Hepatocyte (in vitro differentiated cells): ENCODE measurements around the gene ABHD12B. TPM values are rescaled to one million over a fixed set of nuclear protein-coding genes. Genes with fewer than 3 reads are reported as not detected.

ENCODE experiments used
- DNase-seq: peaks from one replicate; pipeline ENCODE4 v3.0.0-alpha.2; 2016; ENCODE audit warnings: low spot score
- H2AFZ ChIP-seq: fragments of 200-600 bp; sonication (generic); 2 replicates; pipeline ENCODE4 v1.6.0; 2016; ENCODE audit warnings: antibody characterized with exemption, mild to moderate bottlenecking
- H3K27ac ChIP-seq: fragments of 200-600 bp; sonication (generic); 2 replicates; pipeline ENCODE4 v1.5.1; 2016; ENCODE audit warnings: mild to moderate bottlenecking
- H3K27me3 ChIP-seq: fragments of 200-600 bp; sonication (generic); 2 replicates; pipeline ENCODE4 v1.6.1; 2016
- H3K36me3 ChIP-seq: fragments of 200-600 bp; sonication (generic); replicated peaks from 2 replicates; pipeline ENCODE4 v1.5.1; 2016; ENCODE audit warnings: low read depth; ENCODE audit not compliant: insufficient read depth
- H3K4me1 ChIP-seq: fragments of 200-600 bp; sonication (generic); 2 replicates; pipeline ENCODE4 v1.5.1; 2016; ENCODE audit warnings: mild to moderate bottlenecking, moderate library complexity; ENCODE audit not compliant: insufficient read depth
- H3K4me2 ChIP-seq: fragments of 200-600 bp; sonication (generic); 2 replicates; pipeline ENCODE4 v1.6.0; 2016
- H3K4me3 ChIP-seq: fragments of 200-600 bp; sonication (generic); 2 replicates; pipeline ENCODE4 v1.5.1; 2016; ENCODE audit warnings: mild to moderate bottlenecking
- H3K79me2 ChIP-seq: fragments of 200-600 bp; sonication (generic); 2 replicates; pipeline ENCODE4 v1.6.0; 2017; ENCODE audit warnings: mild to moderate bottlenecking
- H3K9me2 ChIP-seq: fragments of 200-600 bp; sonication (generic); replicated peaks from 2 replicates; pipeline ENCODE4 v1.6.0; 2017; ENCODE audit warnings: mild to moderate bottlenecking; ENCODE audit not compliant: insufficient read depth
- H3K9me3 ChIP-seq: fragments of 200-600 bp; sonication (generic); 2 replicates; pipeline ENCODE4 v1.5.1; 2016; ENCODE audit warnings: low read depth, mild to moderate bottlenecking
- H4K20me1 ChIP-seq: fragments of 200-600 bp; sonication (generic); 2 replicates; pipeline ENCODE4 v1.6.0; 2016; ENCODE audit warnings: mild to moderate bottlenecking; ENCODE audit not compliant: insufficient read depth, poor library complexity, severe bottlenecking
- EZH2 ChIP-seq: fragments of 200-600 bp; sonication (generic); IDR thresholded peaks from 2 replicates; pipeline ENCODE4 v1.6.1; 2016; ENCODE audit warnings: antibody characterized with exemption, mild to moderate bottlenecking, borderline replicate concordance
- EZH2phosphoT487 ChIP-seq: fragments of 200-600 bp; sonication (generic); IDR thresholded peaks from one replicate; pipeline ENCODE4 v1.6.1; 2018; ENCODE audit warnings: antibody characterized with exemption, mild to moderate bottlenecking, low read depth, moderate library complexity; ENCODE audit not compliant: unreplicated experiment, severe bottlenecking
- WGBS: methylation state at CpG from one replicate; pipeline ENCODE4 v1.1.6; 2016; ENCODE audit warnings: low lambda C conversion rate; ENCODE audit errors: missing lambda C conversion rate; 5-methylcytosine and 5-hydroxymethylcytosine counted together
- polyA plus RNA-seq: library from polyadenylated mRNA; unstranded; fragments of >200 nt; fragmentation: Nextera tagmentation; extraction: Ambion mirVana; gene quantifications from 2 replicates; pipeline ENCODE4 v1.2.1, GENCODE V29; 2016
- total RNA-seq: library from RNA; depleted of rRNA; stranded (reverse); fragments of >200 nt; gene quantifications from 2 replicates; pipeline ENCODE4 v1.2.3, GENCODE V29; 2014
- TF ChIP-seq, protein P1 (sequence below): fragments of 200-600 bp; sonication (generic); IDR thresholded peaks from 2 replicates; pipeline ENCODE4 v1.5.1; 2016; ENCODE audit warnings: antibody characterized with exemption, mild to moderate bottlenecking; ENCODE audit not compliant: poor library complexity

ABHD12B gene
- total and polyA plus RNA-seq, 2 experiments from 2014 or later, result not detected

DNA sequence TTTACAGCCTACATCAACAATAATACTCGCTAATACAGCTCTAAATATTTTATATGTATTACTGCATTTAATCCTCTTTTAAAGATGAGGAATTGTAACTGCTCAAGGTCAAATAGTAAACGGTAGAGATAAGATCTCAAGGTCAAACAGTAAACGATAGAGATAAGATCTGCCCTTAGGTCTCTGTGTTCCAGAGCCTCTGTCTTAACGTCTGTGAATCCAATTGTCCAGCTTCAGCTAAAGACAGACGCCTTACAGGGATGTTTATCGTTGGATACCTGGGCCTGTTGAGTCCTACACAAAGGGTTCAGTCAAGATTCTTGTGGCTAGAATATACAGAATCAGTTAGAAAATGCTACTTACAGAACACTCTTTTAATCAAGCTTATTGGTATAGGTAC is 52.4 kb downstream of the ABHD12B start:
- Histone ChIP-seq H3K9me3 (no peaks in the 10 kb centered on the region), H4K20me1 (no peaks in the 10 kb centered on the region), H3K36me3 (no peaks in the 10 kb centered on the region), H3K4me3 (no peak overlapping the region), H3K79me2 (no peaks in the 10 kb centered on the region), H3K27ac (no peak overlapping the region), H2AFZ (no peak overlapping the region), H3K4me2 (no peak overlapping the region), H3K4me1 (peaks cover 8% of the 10 kb centered on the region), H3K27me3 (no peaks in the 10 kb centered on the region), H3K9me2 (no peaks in the 10 kb centered on the region)
- 26% methylated on average over 6 of the region's 6 CpGs for WGBS
- TF ChIP-seq EZH2, result no peak
- TF ChIP-seq, protein P1, sequence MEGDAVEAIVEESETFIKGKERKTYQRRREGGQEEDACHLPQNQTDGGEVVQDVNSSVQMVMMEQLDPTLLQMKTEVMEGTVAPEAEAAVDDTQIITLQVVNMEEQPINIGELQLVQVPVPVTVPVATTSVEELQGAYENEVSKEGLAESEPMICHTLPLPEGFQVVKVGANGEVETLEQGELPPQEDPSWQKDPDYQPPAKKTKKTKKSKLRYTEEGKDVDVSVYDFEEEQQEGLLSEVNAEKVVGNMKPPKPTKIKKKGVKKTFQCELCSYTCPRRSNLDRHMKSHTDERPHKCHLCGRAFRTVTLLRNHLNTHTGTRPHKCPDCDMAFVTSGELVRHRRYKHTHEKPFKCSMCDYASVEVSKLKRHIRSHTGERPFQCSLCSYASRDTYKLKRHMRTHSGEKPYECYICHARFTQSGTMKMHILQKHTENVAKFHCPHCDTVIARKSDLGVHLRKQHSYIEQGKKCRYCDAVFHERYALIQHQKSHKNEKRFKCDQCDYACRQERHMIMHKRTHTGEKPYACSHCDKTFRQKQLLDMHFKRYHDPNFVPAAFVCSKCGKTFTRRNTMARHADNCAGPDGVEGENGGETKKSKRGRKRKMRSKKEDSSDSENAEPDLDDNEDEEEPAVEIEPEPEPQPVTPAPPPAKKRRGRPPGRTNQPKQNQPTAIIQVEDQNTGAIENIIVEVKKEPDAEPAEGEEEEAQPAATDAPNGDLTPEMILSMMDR, result no peak
- TF ChIP-seq EZH2phosphoT487, result no peak
- no peak for DNase-seq

DNA sequence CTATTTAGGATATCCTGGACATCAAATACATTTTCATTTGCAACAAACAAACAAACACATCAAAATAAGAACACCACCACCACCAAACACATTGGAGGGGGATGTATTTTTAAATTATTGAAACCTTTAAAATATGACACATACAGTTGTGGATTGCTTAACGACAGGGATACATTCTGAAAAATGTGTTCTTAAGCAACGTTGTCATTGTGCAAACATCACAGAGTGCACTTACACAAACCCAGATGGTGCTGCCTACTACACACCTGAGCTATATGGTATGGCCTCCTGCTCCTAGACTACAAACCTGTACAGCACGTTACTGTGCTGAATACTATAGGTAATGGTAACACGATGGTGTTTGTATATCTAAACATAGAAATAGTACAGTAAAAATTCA is 53.0 kb downstream of the ABHD12B start:
- Histone ChIP-seq H3K4me3 (no peak overlapping the region), H4K20me1 (no peaks in the 10 kb centered on the region), H3K79me2 (no peaks in the 10 kb centered on the region), H3K27me3 (no peaks in the 10 kb centered on the region), H3K4me2 (no peak overlapping the region), H3K36me3 (no peaks in the 10 kb centered on the region), H3K4me1 (peaks cover 8% of the 10 kb centered on the region), H3K9me3 (no peaks in the 10 kb centered on the region), H2AFZ (no peak overlapping the region), H3K27ac (no peak overlapping the region), H3K9me2 (no peaks in the 10 kb centered on the region)
- TF ChIP-seq EZH2 (no peak), EZH2phosphoT487 (no peak)
- TF ChIP-seq, protein P1, result no peak
- no peak for DNase-seq
- WGBS, result 73% methylated on average over 4 of the region's 4 CpGs

DNA sequence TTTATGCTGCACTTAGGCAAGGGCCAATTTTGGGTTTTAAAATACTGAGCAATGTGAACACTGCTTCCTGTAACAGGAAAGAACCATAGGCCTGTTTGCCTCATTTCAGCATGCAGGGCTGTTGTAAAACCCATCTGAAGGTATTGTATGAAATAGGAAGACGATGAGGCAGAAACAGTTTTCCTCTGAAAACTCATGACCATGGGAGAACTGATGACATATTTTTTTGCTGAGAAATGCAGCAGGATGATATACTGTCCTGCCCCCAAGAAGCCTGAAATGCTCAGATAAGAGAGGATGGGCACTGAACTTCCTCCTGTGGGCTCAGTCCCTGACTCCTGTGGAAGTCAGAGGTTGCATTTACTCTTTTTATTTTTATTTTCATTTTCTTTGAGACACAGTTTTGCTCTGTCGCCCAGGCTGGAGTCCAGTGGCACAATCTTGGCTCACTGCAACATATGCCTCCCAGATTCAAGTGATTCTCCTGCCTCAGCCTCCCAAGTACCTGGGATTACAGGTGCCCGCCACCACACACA is 55.1 kb downstream of the ABHD12B start:
- Histone ChIP-seq H3K36me3 (no peaks in the 10 kb centered on the region), H4K20me1 (no peaks in the 10 kb centered on the region), H3K27ac (no peak overlapping the region), H3K27me3 (no peaks in the 10 kb centered on the region), H3K4me3 (no peak overlapping the region), H2AFZ (no peak overlapping the region), H3K4me2 (no peak overlapping the region), H3K9me2 (no peaks in the 10 kb centered on the region), H3K4me1 (no peaks in the 10 kb centered on the region), H3K9me3 (no peaks in the 10 kb centered on the region), H3K79me2 (no peaks in the 10 kb centered on the region)
- DNase-seq, result no peak
- TF ChIP-seq EZH2phosphoT487, result no peak
- TF ChIP-seq EZH2, result no peak
- TF ChIP-seq, protein P1, result no peak
- 96% methylated on average over 3 of the region's 3 CpGs for WGBS
